NCI-H2196 (cell line): ENCODE data around the gene LRRC25.

Source experiments
- DNase-seq: peaks from one replicate; lab custom pipeline; 2025; ENCODE audit not compliant: unreplicated experiment; lab: John Stamatoyannopoulos, UW

LRRC25 gene

GRCh38 chr19:18348171-18348570, 49.3 kb downstream of the LRRC25 start:
- no peak for DNase-seq

- no peak for DNase-seq
Observed at GRCh38 chr19:18346091-18346490, 51.3 kb downstream of the LRRC25 start.

- no peak for DNase-seq
Observed at GRCh38 chr19:18345296-18345695, 52.1 kb downstream of the LRRC25 start.

GRCh38 chr19:18344582-18344950, 52.9 kb downstream of the LRRC25 start:
- DNase-seq = no peak

GRCh38 chr19:18342090-18342632, 55.3 kb downstream of the LRRC25 start:
- no peak for DNase-seq
